WTC11 (cell line): ENCODE results near the gene GPC6. TPM values are rescaled to one million over a fixed set of nuclear protein-coding genes. Genes with fewer than 3 reads are reported as not detected.

Experiments used
- ATAC-seq: fragments of 200-7000 bp; cut with Tn5 transposase; 2 replicates; pipeline ENCODE4 v1.10.0; 2021; ENCODE audit warnings: mild to moderate bottlenecking, moderate library complexity
- CTCF ChIA-PET: fragments of 300-600 bp; sonication (Branson Sonifier 250); formaldehyde crosslinking; loops from one replicate; lab custom pipeline; 2021; ENCODE audit warnings: antibody characterized with exemption; lab: Charles Lee
- POLR2A ChIA-PET: fragments of 350-600 bp; sonication (Branson Sonifier 250); formaldehyde crosslinking; loops from one replicate; lab custom pipeline; 2021; ENCODE audit warnings: antibody characterized with exemption; lab: Charles Lee
- DNase-seq: peaks from one replicate; pipeline ENCODE4 v3.0.0; 2021; ENCODE audit warnings: low spot score
- H3K27ac Mint-ChIP-seq: 2 replicates; pipeline ENCODE4 v1.8.0; 2021; ENCODE audit warnings: mixed read lengths
- H3K27me3 Mint-ChIP-seq: 2 replicates; pipeline ENCODE4 v1.8.0; 2021; ENCODE audit warnings: low read depth, mild to moderate bottlenecking, moderate library complexity, mixed read lengths
- H3K36me3 Mint-ChIP-seq: 2 replicates; pipeline ENCODE4 v1.8.0; 2021; ENCODE audit warnings: mixed read lengths
- H3K4me1 Mint-ChIP-seq: 2 replicates; pipeline ENCODE4 v1.8.0; 2022; ENCODE audit warnings: mixed read lengths
- H3K4me3 Mint-ChIP-seq: 2 replicates; pipeline ENCODE4 v1.8.0; 2021; ENCODE audit warnings: mild to moderate bottlenecking, moderate library complexity, mixed read lengths
- H3K9me3 Mint-ChIP-seq: 2 replicates; pipeline ENCODE4 v1.8.0; 2021; ENCODE audit warnings: mixed read lengths
- ATF1 ChIP-seq: sonication (generic); formaldehyde crosslinking; IDR thresholded peaks from 2 replicates; pipeline ENCODE4 v1.8.1; 2023; ENCODE audit warnings: mild to moderate bottlenecking, moderate library complexity, missing genetic modification reagents
- CDX4 ChIP-seq: fragments of 250-450 bp; sonication (Bioruptor Pico); IDR thresholded peaks from 2 replicates; pipeline ENCODE4 v1.9.0; 2021; ENCODE audit warnings: moderate library complexity, mild to moderate bottlenecking, inconsistent platforms, borderline replicate concordance
- CREB1 ChIP-seq: sonication (generic); formaldehyde crosslinking; IDR thresholded peaks from 2 replicates; pipeline ENCODE4 v1.8.0; 2023; ENCODE audit warnings: mild to moderate bottlenecking, missing genetic modification reagents
- CREM ChIP-seq: sonication (generic); formaldehyde crosslinking; IDR thresholded peaks from 2 replicates; pipeline ENCODE4 v1.8.1; 2022; ENCODE audit warnings: mild to moderate bottlenecking, missing genetic modification reagents, moderate library complexity
- ETV6 ChIP-seq: sonication (generic); formaldehyde crosslinking; IDR thresholded peaks from 2 replicates; pipeline ENCODE4 v1.8.1; 2022; ENCODE audit warnings: mild to moderate bottlenecking, missing genetic modification reagents
- FOXK1 ChIP-seq: sonication (generic); formaldehyde crosslinking; IDR thresholded peaks from 2 replicates; pipeline ENCODE4 v1.8.0; 2022; ENCODE audit warnings: mild to moderate bottlenecking, moderate library complexity, missing genetic modification reagents
- IRF2 ChIP-seq: sonication (generic); formaldehyde crosslinking; IDR thresholded peaks from 2 replicates; pipeline ENCODE4 v1.8.0; 2022; ENCODE audit warnings: low read depth, missing genetic modification reagents, borderline replicate concordance
- JAZF1 ChIP-seq: fragments of 250-450 bp; sonication (Bioruptor Pico); IDR thresholded peaks from 2 replicates; pipeline ENCODE4 v1.9.0; 2021; ENCODE audit warnings: moderate library complexity, mild to moderate bottlenecking, inconsistent platforms
- MLX ChIP-seq: sonication (generic); formaldehyde crosslinking; IDR thresholded peaks from 2 replicates; pipeline ENCODE4 v1.8.1; 2023; ENCODE audit warnings: mild to moderate bottlenecking, missing genetic modification reagents, moderate library complexity
- NFE2L1 ChIP-seq: sonication (generic); formaldehyde crosslinking; IDR thresholded peaks from 2 replicates; pipeline ENCODE4 v1.8.1; 2023; ENCODE audit warnings: missing genetic modification reagents
- PREB ChIP-seq: sonication (generic); formaldehyde crosslinking; IDR thresholded peaks from 2 replicates; pipeline ENCODE4 v1.8.1; 2022; ENCODE audit warnings: mild to moderate bottlenecking, missing genetic modification reagents, moderate library complexity, borderline replicate concordance
- PRRX2 ChIP-seq: fragments of 250-450 bp; sonication (Bioruptor Pico); IDR thresholded peaks from 2 replicates; pipeline ENCODE4 v1.8.0; 2021; ENCODE audit warnings: mild to moderate bottlenecking
- RELA ChIP-seq: sonication (generic); formaldehyde crosslinking; IDR thresholded peaks from 2 replicates; pipeline ENCODE4 v1.8.1; 2022; ENCODE audit warnings: missing genetic modification reagents, mild to moderate bottlenecking, borderline replicate concordance
- SOX15 ChIP-seq: fragments of 250-450 bp; sonication (Bioruptor Pico); IDR thresholded peaks from 2 replicates; pipeline ENCODE4 v1.9.0; 2021; ENCODE audit warnings: mild to moderate bottlenecking
- ZNF396 ChIP-seq: fragments of 250-450 bp; sonication (Bioruptor Pico); IDR thresholded peaks from 2 replicates; pipeline ENCODE4 v1.8.0; 2021; ENCODE audit warnings: mild to moderate bottlenecking, moderate library complexity, borderline replicate concordance
- ZNF425 ChIP-seq: fragments of 250-450 bp; sonication (Bioruptor Pico); conservative IDR thresholded peaks from 2 replicates; pipeline ENCODE4 v1.9.0; 2021; ENCODE audit warnings: mild to moderate bottlenecking
- ZNF532 ChIP-seq: fragments of 250-450 bp; sonication (Bioruptor Pico); IDR thresholded peaks from 2 replicates; pipeline ENCODE4 v1.9.0; 2021; ENCODE audit warnings: mild to moderate bottlenecking, borderline replicate concordance
- ZSCAN18 ChIP-seq: fragments of 250-450 bp; sonication (Bioruptor Pico); IDR thresholded peaks from 2 replicates; pipeline ENCODE4 v2.1.2; 2022; ENCODE audit warnings: mild to moderate bottlenecking, moderate library complexity
- total RNA-seq: library from RNA; stranded (reverse); gene quantifications from 3 replicates; pipeline ENCODE4 v1.2.3, GENCODE V29; 2021

GPC6 gene
- total RNA-seq, 1 experiment from 2014 or later: 19.5 TPM

GRCh38 chr13:94199135-94199534, 972.5 kb downstream of the GPC6 start:
- Mint-ChIP-seq H3K27ac (no peak overlapping the region), H3K4me3 (no peak overlapping the region)
- ATAC-seq (no peak), DNase-seq (no peak)
- CTCF ChIA-PET: interaction anchor here (0.9 kb wide), 1 partner anchor 11 kb away, joined by 3 read pairs; no protein-coding TSS in a partner anchor
- TF ChIP-seq ZNF425: no peak
- TF ChIP-seq SOX15: no peak
- TF ChIP-seq ZNF532: no peak
- no peak for TF ChIP-seq PREB (CRISPR knock-in tag)
- TF ChIP-seq CREM (CRISPR knock-in tag): no peak
- TF ChIP-seq CDX4 (CRISPR knock-in tag): no peak
- TF ChIP-seq ZNF396 (CRISPR knock-in tag): no peak
- TF ChIP-seq JAZF1: no peak
- TF ChIP-seq FOXK1 (CRISPR knock-in tag): no peak
- TF ChIP-seq CREB1 (CRISPR knock-in tag): no peak
- no peak for TF ChIP-seq MLX (CRISPR knock-in tag)
- no peak for TF ChIP-seq ZSCAN18 (CRISPR knock-in tag)
- TF ChIP-seq, all 79 proteins: peak for 0
- Mint-ChIP-seq H3K27me3 (no peaks in the 10 kb centered on the region), H3K9me3 (no peaks in the 10 kb centered on the region), H3K4me1 (peaks cover 5% of the 10 kb centered on the region; the same call in 1 of the 2 replicates), H3K36me3 (no peaks in the 10 kb centered on the region)
- POLR2A ChIA-PET: no interaction called here

GRCh38 chr13:94201022-94201421, 974.4 kb downstream of the GPC6 start:
- ChIA-PET CTCF (no interaction called here), POLR2A (no interaction called here)
- Mint-ChIP-seq H3K27me3 (no peaks in the 10 kb centered on the region), H3K4me1 (peaks cover 5% of the 10 kb centered on the region; the same call in 1 of the 2 replicates), H3K36me3 (no peaks in the 10 kb centered on the region), H3K9me3 (no peaks in the 10 kb centered on the region), H3K4me3 (no peak overlapping the region), H3K27ac (no peak overlapping the region)
- ATAC-seq (no peak), DNase-seq (no peak)
- TF ChIP-seq ZNF532: no peak
- no peak for TF ChIP-seq CREB1 (CRISPR knock-in tag)
- no peak for TF ChIP-seq RELA (CRISPR knock-in tag)
- no peak for TF ChIP-seq ATF1 (CRISPR knock-in tag)
- TF ChIP-seq ETV6 (CRISPR knock-in tag): no peak
- TF ChIP-seq PRRX2 (CRISPR knock-in tag): no peak
- no peak for TF ChIP-seq NFE2L1
- TF ChIP-seq IRF2 (CRISPR knock-in tag): no peak
